Body of pancreas (tissue), 4 donors: ENCODE measurements around the gene BCL2L2. TPM values are rescaled to one million over a fixed set of nuclear protein-coding genes. Genes with fewer than 3 reads are reported as not detected.

Experiments used
- ATAC-seq: fragments of 150-250 bp; one replicate; pipeline ENCODE4 v1.9.1; 2016
- DNase-seq, 4 donors: peaks; one replicate each; pipeline ENCODE4 v3.0.0-alpha.2; 2019
- H3K27ac ChIP-seq, 4 donors: fragments of 200-600 bp; sonication (generic); 1 replicate in 3 of 4; 2 replicates in 1 of 4; pipeline versions ENCODE4 v1.5.1 to v1.6.1; 2016 to 2019; ENCODE audit warnings: mild to moderate bottlenecking in 1 of 4, mixed read lengths in 1 of 4, moderate library complexity in 1 of 4
- H3K27me3 ChIP-seq, 2 donors: fragments of 200-600 bp; sonication (generic); one replicate each; pipeline ENCODE4 v1.6.0; 2016; ENCODE audit warnings: mild to moderate bottlenecking in 1 of 2
- H3K36me3 ChIP-seq, 2 donors: fragments of 200-600 bp; sonication (generic); replicated peaks in 1 of 2; 2 replicates each; pipeline ENCODE4 v1.5.1; 2016; ENCODE audit warnings: low read depth in 2 of 2; ENCODE audit not compliant: insufficient read depth in 1 of 2
- H3K4me1 ChIP-seq: fragments of 200-600 bp; sonication (generic); one replicate; pipeline ENCODE4 v1.6.0; 2016
- H3K4me3 ChIP-seq, 2 donors: fragments of 200-600 bp; sonication (generic); 1 replicate in 1 of 2; 2 replicates in 1 of 2; pipeline ENCODE4 v1.5.1; 2016 to 2019
- H3K9me3 ChIP-seq, 3 donors: fragments of 200-600 bp; sonication (generic); 1 replicate in 2 of 3; 2 replicates in 1 of 3; pipeline ENCODE4 v1.5.1; 2016
- CTCF ChIP-seq, 7 experiments: fragments of 450-650 bp in 4 of 7; fragments of 200-600 bp in 3 of 7; sonication (generic) in 3 of 7; IDR thresholded peaks; one replicate each; pipeline ENCODE4 v1.5.1; 2016 to 2019; ENCODE audit warnings: antibody characterized with exemption in 7 of 7
- POLR2A ChIP-seq, 3 donors: fragments of 450-650 bp; IDR thresholded peaks; one replicate each; pipeline ENCODE4 v1.6.1; 2016; ENCODE audit warnings: antibody characterized with exemption in 3 of 3, mild to moderate bottlenecking in 2 of 3
- WGBS, 2 donors: methylation state at CpG; one replicate each; pipeline ENCODE4 v1.1.5; 2017; 5-methylcytosine and 5-hydroxymethylcytosine counted together
- intact Hi-C: fragments of 100-400 bp; cut with DNase I; formaldehyde crosslinking; loops from one replicate; pipeline ENCODE4 v1.15.1; 2023
- total RNA-seq, 2 donors: library from RNA; depleted of rRNA; stranded (reverse); fragments of >200 nt; gene quantifications; one replicate each; pipeline ENCODE4 v1.1.0, GENCODE V29; 2016

Gene BCL2L2
- total RNA-seq, 2 donors from 2014 or later, result 25.4 to 73.2 TPM

- H3K4me1 ChIP-seq, result peaks cover 4% of the 10 kb centered on the region
- no peak overlapping the region for H3K27ac ChIP-seq
Measured at GRCh38 chr14:23346693-23347405, 40.2 kb downstream of the BCL2L2 start.

GRCh38 chr14:23347406-23348296, 41.0 kb downstream of the BCL2L2 start:
- Histone ChIP-seq H3K9me3 (no peaks in the 10 kb centered on the region), H3K27ac (no peak overlapping the region), H3K4me3 (no peak overlapping the region), H3K27me3 (no peaks in the 10 kb centered on the region), H3K4me1 (peaks cover 12% of the 10 kb centered on the region), H3K36me3 (no peaks in the 10 kb centered on the region)
- ATAC-seq, result no peak
- no peak for DNase-seq
- 96 to 99% methylated on average over 14 to 17 of the region's 19 CpGs for WGBS, 2 donors
- TF ChIP-seq POLR2A (IDR thresholded peaks at IDR 0.05), result no peak
- no peak for TF ChIP-seq CTCF (IDR thresholded peaks at IDR 0.05)
- intact Hi-C loops, result no loop called here

More at GRCh38 chr14:23346693-23347405, 40.2 kb downstream of the BCL2L2 start:
- no peak for DNase-seq
- 75 to 86% methylated on average over 10 of the region's 27 CpGs for WGBS, 2 donors
- H3K27me3 ChIP-seq, result no peaks in the 10 kb centered on the region
- no peak for TF ChIP-seq CTCF (IDR thresholded peaks at IDR 0.05)
- TF ChIP-seq POLR2A (IDR thresholded peaks at IDR 0.05), result no peak
- no peaks in the 10 kb centered on the region for H3K9me3 ChIP-seq
- no peaks in the 10 kb centered on the region for H3K36me3 ChIP-seq
- intact Hi-C loops, result no loop called here
- H3K4me3 ChIP-seq, result no peak overlapping the region
- no peak for ATAC-seq

- Histone ChIP-seq H3K27ac (no peak overlapping the region), H3K4me3 (no peak overlapping the region), H3K4me1 (peaks cover 16% of the 10 kb centered on the region), H3K36me3 (no peaks in the 10 kb centered on the region), H3K27me3 (no peaks in the 10 kb centered on the region), H3K9me3 (no peaks in the 10 kb centered on the region)
- TF ChIP-seq POLR2A (IDR thresholded peaks at IDR 0.05), result no peak
- TF ChIP-seq CTCF (IDR thresholded peaks at IDR 0.05), result no peak
- WGBS, 2 donors, result 89 to 91% methylated on average over 6 of the region's 6 CpGs
- no peak for DNase-seq
- ATAC-seq, result no peak
- intact Hi-C loops, result no loop called here
Measured at GRCh38 chr14:23348297-23348655, 41.6 kb downstream of the BCL2L2 start.

GRCh38 chr14:23349156-23349845, 42.7 kb downstream of the BCL2L2 start:
- DNase-seq (no peak), ATAC-seq (no peak)
- TF ChIP-seq POLR2A (IDR thresholded peaks at IDR 0.05), result no peak
- TF ChIP-seq CTCF (IDR thresholded peaks at IDR 0.05), result no peak
- Histone ChIP-seq H3K36me3 (no peaks in the 10 kb centered on the region), H3K4me3 (no peak overlapping the region), H3K9me3 (no peaks in the 10 kb centered on the region), H3K27me3 (no peaks in the 10 kb centered on the region), H3K27ac (no peak overlapping the region), H3K4me1 (peaks cover 16% of the 10 kb centered on the region)
- WGBS, 2 donors, result 75 to 85% methylated on average over 8 of the region's 8 CpGs
- intact Hi-C loops, result no loop called here
